Measurements from ENCODE around the gene ARRDC4. TPM values are rescaled to one million over a fixed set of nuclear protein-coding genes. Genes with fewer than 3 reads are reported as not detected.

ARRDC4 gene
- total RNA-seq, 1 donor from 2014 or later: 52.8 TPM

DNA sequence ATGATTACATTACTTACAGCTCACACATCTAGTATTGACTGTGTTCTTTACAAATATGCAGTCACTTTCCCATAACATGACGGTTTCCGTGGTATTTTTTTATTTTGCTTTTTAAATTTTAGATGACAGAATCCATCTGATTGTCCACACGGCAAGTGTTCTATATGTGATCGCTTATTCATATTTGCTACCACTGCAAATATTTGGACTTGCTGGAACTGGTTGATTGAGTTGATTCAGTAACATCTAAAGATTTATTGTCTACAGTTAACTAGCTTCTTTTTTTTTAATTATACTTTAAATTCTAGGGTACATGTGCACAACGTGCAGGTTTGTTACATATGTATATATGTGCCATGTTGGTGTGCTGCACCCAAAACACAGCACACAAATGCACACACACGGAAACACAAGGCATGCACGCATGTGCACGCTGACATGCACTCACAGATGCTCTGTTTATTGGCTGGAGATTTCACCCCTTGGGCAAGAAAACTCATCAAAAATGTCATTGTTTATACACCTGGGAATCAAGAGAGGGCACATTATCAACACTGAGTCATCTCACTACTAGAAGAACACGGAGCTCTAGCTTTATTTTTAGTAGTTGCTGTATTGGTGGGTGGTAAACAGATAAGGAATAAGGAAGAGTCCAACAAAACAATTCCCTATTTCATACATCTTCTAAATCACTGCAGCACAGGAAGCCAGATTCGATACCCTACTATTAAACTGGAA lies 16.4 kb downstream of the ARRDC4 start:
- H3K36me3 ChIP-seq: peaks cover 21% of the 10 kb centered on the region
- H3K27me3 ChIP-seq (ENCODE audit: low read depth): no peaks in the 10 kb centered on the region
- ATAC-seq: no peak
- no peaks in the 10 kb centered on the region for H3K9me3 ChIP-seq
- no peak overlapping the region for H3K4me3 ChIP-seq
- H3K27ac ChIP-seq: no peak overlapping the region
- TF ChIP-seq CTCF (IDR thresholded peaks at IDR 0.05): no peak
- DNase-seq: no peak
- H3K4me1 ChIP-seq: no peaks in the 10 kb centered on the region
- intact Hi-C loops (cut with DNase I): no loop called here

DNA sequence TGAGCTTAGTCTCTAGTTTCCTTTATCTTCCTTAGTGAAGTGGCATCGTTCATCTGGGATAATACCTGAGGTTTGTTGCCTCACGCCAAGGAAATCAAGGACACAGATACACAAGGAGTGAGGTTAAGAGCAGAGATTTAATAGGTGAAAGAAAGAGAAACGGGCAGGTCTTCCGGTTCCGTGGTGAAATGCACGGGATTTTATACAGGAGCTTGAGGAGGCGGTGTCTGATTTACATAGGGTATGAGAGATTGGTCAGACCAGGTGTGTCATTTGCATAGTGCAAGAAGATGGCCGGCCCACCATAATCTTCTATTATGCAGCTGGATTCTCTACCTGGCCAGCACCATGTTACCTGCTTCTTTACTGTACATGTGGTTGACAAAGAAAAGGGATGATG lies 17.2 kb downstream of the ARRDC4 start:
- H3K9me3 ChIP-seq: no peaks in the 10 kb centered on the region
- H3K4me3 ChIP-seq: no peak overlapping the region
- intact Hi-C loops (cut with DNase I): no loop called here
- H3K27me3 ChIP-seq (ENCODE audit: low read depth): no peaks in the 10 kb centered on the region
- ATAC-seq (peak in 1 of 2 donors; percentile 50), DNase-seq (no peak)
- no peak for TF ChIP-seq CTCF (IDR thresholded peaks at IDR 0.05)
- H3K36me3 ChIP-seq: peaks cover 13% of the 10 kb centered on the region
- no peaks in the 10 kb centered on the region for H3K4me1 ChIP-seq
- no peak overlapping the region for H3K27ac ChIP-seq

DNA sequence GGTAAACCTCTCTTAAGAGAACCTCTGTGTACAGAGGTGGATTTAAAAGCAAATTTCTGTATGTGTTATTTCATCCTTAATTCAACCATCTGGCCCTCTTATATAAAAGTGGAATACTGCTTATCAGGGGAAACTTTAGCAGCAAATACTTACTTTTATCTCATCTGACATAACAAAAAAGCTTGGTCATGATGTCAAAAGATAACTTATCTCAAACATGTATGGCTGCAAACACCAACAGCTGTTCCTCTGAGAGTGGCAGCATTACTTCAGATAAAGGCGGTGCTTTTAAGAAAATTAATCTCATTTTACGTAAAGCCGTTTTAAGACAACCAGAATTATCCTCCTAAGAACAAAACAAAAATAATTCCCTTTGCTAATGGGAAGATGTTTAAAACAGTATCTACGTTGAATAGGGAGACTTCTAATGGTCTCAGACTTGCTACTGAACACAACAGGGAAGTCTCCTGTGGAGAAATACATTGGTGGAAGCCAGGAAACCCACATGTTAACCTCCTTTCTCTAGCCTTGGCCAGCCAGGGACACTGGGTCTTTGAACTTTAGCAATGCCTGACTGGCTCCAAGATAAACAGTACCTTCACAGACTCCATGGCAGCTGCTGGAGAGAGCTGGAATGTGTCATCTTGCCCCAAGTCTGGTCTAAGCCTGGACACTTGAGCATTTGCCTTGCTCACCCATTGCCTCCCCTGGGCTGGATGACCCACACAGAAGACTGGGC lies 18.1 kb downstream of the ARRDC4 start:
- peaks cover 5% of the 10 kb centered on the region for H3K36me3 ChIP-seq
- DNase-seq: no peak
- intact Hi-C loops (cut with DNase I): no loop called here

DNA sequence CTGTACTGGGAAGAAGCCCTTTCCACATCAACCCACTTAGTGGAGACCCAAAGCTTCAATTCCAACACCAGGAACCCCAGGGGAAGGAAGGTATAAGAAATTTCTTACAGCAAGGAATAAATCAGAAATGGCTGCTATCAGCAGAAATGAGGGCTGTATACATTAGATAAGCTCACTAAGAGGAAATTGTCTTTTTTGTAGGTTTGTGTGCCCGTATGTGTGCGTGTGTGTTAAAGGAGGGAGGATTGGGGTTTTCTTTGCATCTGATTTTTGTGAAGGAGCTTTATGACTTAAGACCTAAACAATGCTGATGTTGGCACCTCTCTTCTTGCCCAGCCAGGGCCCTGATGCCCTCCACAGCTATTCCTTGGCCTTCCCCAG lies 18.6 kb downstream of the ARRDC4 start:
- Histone ChIP-seq H3K9me3 (no peaks in the 10 kb centered on the region), H3K36me3 (peaks cover 5% of the 10 kb centered on the region), H3K27me3 (ENCODE audit: low read depth) (no peaks in the 10 kb centered on the region), H3K27ac (no peak overlapping the region), H3K4me1 (no peaks in the 10 kb centered on the region), H3K4me3 (no peak overlapping the region)
- no peak for DNase-seq
- no peak for ATAC-seq
- intact Hi-C loops (cut with DNase I): no loop called here
- TF ChIP-seq CTCF (IDR thresholded peaks at IDR 0.05): no peak

More for the DNA sequence above, 18.1 kb downstream of the ARRDC4 start:
- ATAC-seq: peak in 1 of 2 donors; percentile 32
- H3K27me3 ChIP-seq (ENCODE audit: low read depth): no peaks in the 10 kb centered on the region
- no peaks in the 10 kb centered on the region for H3K4me1 ChIP-seq
- no peak overlapping the region for H3K27ac ChIP-seq
- no peaks in the 10 kb centered on the region for H3K9me3 ChIP-seq
- TF ChIP-seq CTCF (IDR thresholded peaks at IDR 0.05): no peak
- H3K4me3 ChIP-seq: no peak overlapping the region

GRCh38 chr15:97981058-97981457 lies 20.6 kb downstream of the ARRDC4 start:
- no peaks in the 10 kb centered on the region for H3K4me1 ChIP-seq
- no peak for DNase-seq
- H3K27ac ChIP-seq: no peak overlapping the region
- H3K27me3 ChIP-seq (ENCODE audit: low read depth): no peaks in the 10 kb centered on the region
- no peak for TF ChIP-seq CTCF (IDR thresholded peaks at IDR 0.05)
- no peaks in the 10 kb centered on the region for H3K36me3 ChIP-seq
- ATAC-seq: no peak
- H3K4me3 ChIP-seq: no peak overlapping the region
- H3K9me3 ChIP-seq: no peaks in the 10 kb centered on the region
- intact Hi-C loops (cut with DNase I): no loop called here

Data from lower lobe of right lung (tissue), 2 donors.